HCT116 (cell line): ENCODE results near the gene RELL1. TPM values are rescaled to one million over a fixed set of nuclear protein-coding genes. Genes with fewer than 3 reads are reported as not detected.

Experiments
- ATAC-seq: fragments of 200-7000 bp; cut with Tn5 transposase; 2 replicates; pipeline ENCODE4 v1.9.1; 2020; ENCODE audit warnings: mild to moderate bottlenecking, moderate library complexity
- BruUV-seq: library from RNA; stranded (reverse); fragments of 400-500 nt; replicated peaks from 2 replicates; lab custom pipeline; 2021; lab: Mats Ljungman, UMichigan
- CTCF ChIA-PET: fragments of 300-600 bp; sonication (Branson Sonifier 250); formaldehyde crosslinking; loops from one replicate; lab custom pipeline; 2021; ENCODE audit warnings: antibody characterized with exemption; lab: Charles Lee
- POLR2A ChIA-PET: fragments of 300-600, 350-600 bp; sonication (Branson Sonifier 250); formaldehyde crosslinking; loops from one replicate; lab custom pipeline; 2021; ENCODE audit warnings: antibody characterized with exemption; lab: Charles Lee
- RAD21 ChIA-PET, 2 experiments: fragments of 300-600 bp; sonication (Branson Sonifier 250); formaldehyde crosslinking; loops; one replicate each; lab custom pipeline; 2023; ENCODE audit warnings: low total read pairs in 2 of 2; ENCODE audit not compliant: uncharacterized antibody in 2 of 2, unreplicated experiment in 2 of 2, low non-redundant PET in 1 of 2; lab: Charles Lee
- DNase-seq: peaks from one replicate; pipeline ENCODE4 v3.0.0-alpha.2; 2010; ENCODE audit warnings: low read depth, low spot score
- H2AFZ ChIP-seq: fragments of 200-600 bp; shearing (Covaris generic), sonication (generic); 2 replicates; pipeline ENCODE4 v1.6.1; 2017; ENCODE audit warnings: low read depth, mixed run types, mixed read lengths, antibody characterized with exemption, low read length; ENCODE audit not compliant: poor library complexity, severe bottlenecking
- H3K27ac ChIP-seq: 2 replicates; pipeline ENCODE4 v1.5.1; 2012; ENCODE audit warnings: low read depth, low read length
- H3K27me3 ChIP-seq: fragments of 200-600 bp; sonication (generic); 2 replicates; pipeline ENCODE4 v1.6.1; 2016; ENCODE audit warnings: mixed run types, low read length, mixed read lengths; ENCODE audit not compliant: insufficient read depth
- H3K36me3 ChIP-seq, 2 experiments: fragments of 200-500 bp in 1 of 2; fragments of 200-600 bp in 1 of 2; sonication (Bioruptor generic) in 1 of 2; sonication (generic) in 1 of 2; 2 replicates each; pipeline versions ENCODE4 v1.5.1 to v1.6.1; 2014 to 2016; ENCODE audit warnings: low read length in 2 of 2, inconsistent platforms in 1 of 2, mixed read lengths in 1 of 2, mixed run types in 1 of 2; ENCODE audit not compliant: insufficient read depth in 2 of 2, control insufficient read depth in 1 of 2
- H3K4me1 ChIP-seq, 2 experiments: fragments of 200-600 bp in 1 of 2; sonication (generic) in 1 of 2; 2 replicates each; pipeline versions ENCODE4 v1.5.1 to v1.6.1; 2012 to 2017; ENCODE audit warnings: low read length in 2 of 2, inconsistent platforms in 1 of 2, mild to moderate bottlenecking in 1 of 2, mixed read lengths in 1 of 2, mixed run types in 1 of 2, moderate library complexity in 1 of 2; ENCODE audit not compliant: insufficient read depth in 2 of 2, control insufficient read depth in 1 of 2
- H3K4me2 ChIP-seq: fragments of 200-600 bp; sonication (generic); 2 replicates; pipeline ENCODE4 v1.6.1; 2017; ENCODE audit warnings: mixed run types, low read length, mixed read lengths
- H3K4me3 ChIP-seq, 2 experiments: fragments of 200-600 bp in 1 of 2; sonication (generic) in 1 of 2; replicated peaks in 1 of 2; 2 replicates each; pipeline ENCODE4 v1.5.1; 2011 to 2016; ENCODE audit warnings: low read length in 2 of 2, control low read depth in 1 of 2, low read depth in 1 of 2, mild to moderate bottlenecking in 1 of 2, mixed read lengths in 1 of 2, mixed run types in 1 of 2
- H3K79me2 ChIP-seq: fragments of 200-600 bp; sonication (generic); 2 replicates; pipeline ENCODE4 v1.6.1; 2017; ENCODE audit warnings: mild to moderate bottlenecking, mixed run types, low read length, moderate library complexity, mixed read lengths; ENCODE audit not compliant: insufficient read depth
- H3K9ac ChIP-seq: fragments of 200-600 bp; sonication (generic); 2 replicates; pipeline ENCODE4 v1.6.1; 2016; ENCODE audit warnings: low read length, mixed read lengths
- H3K9me2 ChIP-seq: fragments of 200-600 bp; sonication (generic), shearing (Covaris generic); 2 replicates; pipeline ENCODE4 v1.6.1; 2017; ENCODE audit warnings: mixed run types, mild to moderate bottlenecking, moderate library complexity; ENCODE audit not compliant: insufficient read depth
- H3K9me3 ChIP-seq, 2 experiments: fragments of 200-500 bp in 1 of 2; fragments of 200-600 bp in 1 of 2; sonication (Bioruptor generic) in 1 of 2; sonication (generic) in 1 of 2; 2 replicates each; pipeline ENCODE4 v1.6.1; 2014 to 2017; ENCODE audit warnings: low read length in 2 of 2, mixed read lengths in 2 of 2, inconsistent platforms in 1 of 2, low read depth in 1 of 2, mild to moderate bottlenecking in 1 of 2, mixed run types in 1 of 2, moderate library complexity in 1 of 2; ENCODE audit not compliant: control insufficient read depth in 1 of 2, insufficient read depth in 1 of 2
- H4K20me1 ChIP-seq: fragments of 200-600 bp; sonication (generic), shearing (Covaris generic); 2 replicates; pipeline ENCODE4 v1.6.1; 2017; ENCODE audit warnings: mixed run types, mild to moderate bottlenecking, moderate library complexity; ENCODE audit not compliant: insufficient read depth
- CEBPB ChIP-seq: IDR thresholded peaks from 2 replicates; pipeline ENCODE4 v1.6.1; 2012; ENCODE audit warnings: low read depth
- ELF1 ChIP-seq: IDR thresholded peaks from 2 replicates; pipeline ENCODE4 v1.6.1; 2012; ENCODE audit warnings: low read depth, borderline replicate concordance
- EZH2 ChIP-seq: fragments of 200-600 bp; sonication (generic); IDR thresholded peaks from 2 replicates; pipeline ENCODE4 v1.6.1; 2017; ENCODE audit warnings: antibody characterized with exemption, mixed run types
- EZH2phosphoT487 ChIP-seq: fragments of 200-600 bp; IDR thresholded peaks from 2 replicates; pipeline ENCODE4 v1.6.1; 2018; ENCODE audit warnings: antibody characterized with exemption, borderline replicate concordance
- JUND ChIP-seq: IDR thresholded peaks from 2 replicates; pipeline ENCODE4 v1.6.1; 2012
- POLR2AphosphoS5 ChIP-seq: IDR thresholded peaks from 2 replicates; pipeline ENCODE4 v1.6.1; 2011; ENCODE audit warnings: mild to moderate bottlenecking, low read depth, low read length, moderate library complexity
- SIN3A ChIP-seq: IDR thresholded peaks from 2 replicates; pipeline ENCODE4 v1.6.1; 2012; ENCODE audit warnings: low read depth
- SP1 ChIP-seq: IDR thresholded peaks from 2 replicates; pipeline ENCODE4 v1.6.1; 2012; ENCODE audit warnings: low read depth
- SRF ChIP-seq: IDR thresholded peaks from 2 replicates; pipeline ENCODE4 v1.6.1; 2012; ENCODE audit warnings: low read depth
- TCF7L2 ChIP-seq: IDR thresholded peaks from 2 replicates; pipeline ENCODE4 v1.7.0; 2011; ENCODE audit warnings: borderline replicate concordance, inconsistent platforms; ENCODE audit not compliant: insufficient read depth, insufficient read length; ENCODE audit errors: extremely low read depth
- ZFX ChIP-seq: fragments of 450-650 bp; IDR thresholded peaks from 2 replicates; pipeline ENCODE4 v1.6.1; 2017
- ZNF274 ChIP-seq: fragments of 200-500 bp; sonication (Bioruptor generic); IDR thresholded peaks from 2 replicates; pipeline ENCODE4 v1.6.1; 2014; ENCODE audit warnings: mild to moderate bottlenecking, low read depth, low read length, inconsistent platforms
- intact Hi-C: fragments of 100-400 bp; cut with micrococcal nuclease; formaldehyde crosslinking; loops from 2 replicates; pipeline ENCODE4 v1.10.0; 2022
- total RNA-seq: library from RNA; stranded (reverse); gene quantifications from one replicate; pipeline ENCODE4 v1.2.1, GENCODE V29; 2021; ENCODE audit not compliant: unreplicated experiment
- TF ChIP-seq, protein P1 (sequence below): IDR thresholded peaks from 2 replicates; pipeline ENCODE4 v1.6.1; 2011; ENCODE audit warnings: mild to moderate bottlenecking, low read length, moderate library complexity; ENCODE audit not compliant: insufficient replicate concordance; ENCODE audit errors: extremely low read depth
- TF ChIP-seq, protein P2 (sequence below), 3 experiments: fragments of 200-600 bp in 1 of 3; sonication (generic) in 1 of 3; IDR thresholded peaks in 2 of 3; conservative IDR thresholded peaks in 1 of 3; 2 replicates each; pipeline ENCODE4 v1.5.1; 2012 to 2017; ENCODE audit warnings: low read depth in 2 of 3, low read length in 2 of 3, antibody characterized with exemption in 1 of 3, borderline replicate concordance in 1 of 3, control low read depth in 1 of 3, mild to moderate bottlenecking in 1 of 3, mixed read lengths in 1 of 3, mixed run types in 1 of 3, moderate library complexity in 1 of 3; ENCODE audit not compliant: insufficient read depth in 1 of 3
- TF ChIP-seq, protein P3 (sequence below): IDR thresholded peaks from 2 replicates; pipeline ENCODE4 v1.6.1; 2012

RELL1 gene
- total RNA-seq, 1 experiment from 2014 or later, result 30.2 TPM

DNA sequence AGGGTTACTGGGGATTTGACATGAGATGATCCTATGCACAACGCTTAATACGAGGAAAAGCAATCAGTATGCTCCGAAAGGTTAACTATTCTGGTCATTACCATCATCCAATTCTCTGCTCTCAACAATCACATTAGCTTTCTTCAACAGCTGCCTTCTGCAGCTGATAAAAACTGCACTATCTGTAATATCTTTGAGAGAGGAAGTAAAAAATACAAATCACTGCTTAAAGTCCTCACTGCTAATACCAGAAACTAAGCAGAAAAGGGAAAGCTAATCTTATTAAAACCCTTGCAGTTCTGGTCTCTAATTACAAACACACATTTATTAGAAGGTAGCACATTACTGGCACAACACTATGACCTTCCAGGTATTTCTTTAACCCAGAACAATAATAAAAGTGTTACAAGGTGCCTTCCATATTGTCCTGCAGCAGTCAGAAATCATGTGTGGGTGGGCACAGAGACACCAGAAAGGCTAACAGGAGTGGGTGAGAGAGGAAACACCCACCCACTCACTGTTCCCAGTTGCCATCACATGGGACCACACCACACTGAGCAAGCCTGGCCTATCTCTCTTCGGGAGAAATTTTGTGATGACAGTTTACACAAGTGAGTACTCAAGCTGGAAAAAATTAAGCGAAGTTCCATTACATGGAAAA lies 71.0 kb downstream of the RELL1 start:
- ChIA-PET RAD21 (no interaction called here), POLR2A (no interaction called here)
- no peaks in the 10 kb centered on the region for H3K79me2 ChIP-seq
- no peak overlapping the region for H3K27ac ChIP-seq
- no peaks in the 10 kb centered on the region for H4K20me1 ChIP-seq
- no TSS peak for BruUV-seq
- no peak for DNase-seq
- intact Hi-C loops, result no loop called here
- no peak overlapping the region for H3K4me2 ChIP-seq
- TF ChIP-seq ELF1 (no peak), EZH2 (no peak), TCF7L2 (no peak), ZFX (no peak), SIN3A (no peak), SP1 (no peak), ZNF274 (no peak), CEBPB (no peak), JUND (no peak), POLR2AphosphoS5 (no peak), EZH2phosphoT487 (no peak), SRF (no peak)
- TF ChIP-seq, protein P1, sequence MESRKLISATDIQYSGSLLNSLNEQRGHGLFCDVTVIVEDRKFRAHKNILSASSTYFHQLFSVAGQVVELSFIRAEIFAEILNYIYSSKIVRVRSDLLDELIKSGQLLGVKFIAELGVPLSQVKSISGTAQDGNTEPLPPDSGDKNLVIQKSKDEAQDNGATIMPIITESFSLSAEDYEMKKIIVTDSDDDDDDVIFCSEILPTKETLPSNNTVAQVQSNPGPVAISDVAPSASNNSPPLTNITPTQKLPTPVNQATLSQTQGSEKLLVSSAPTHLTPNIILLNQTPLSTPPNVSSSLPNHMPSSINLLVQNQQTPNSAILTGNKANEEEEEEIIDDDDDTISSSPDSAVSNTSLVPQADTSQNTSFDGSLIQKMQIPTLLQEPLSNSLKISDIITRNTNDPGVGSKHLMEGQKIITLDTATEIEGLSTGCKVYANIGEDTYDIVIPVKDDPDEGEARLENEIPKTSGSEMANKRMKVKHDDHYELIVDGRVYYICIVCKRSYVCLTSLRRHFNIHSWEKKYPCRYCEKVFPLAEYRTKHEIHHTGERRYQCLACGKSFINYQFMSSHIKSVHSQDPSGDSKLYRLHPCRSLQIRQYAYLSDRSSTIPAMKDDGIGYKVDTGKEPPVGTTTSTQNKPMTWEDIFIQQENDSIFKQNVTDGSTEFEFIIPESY, result no peak
- TF ChIP-seq, protein P2, sequence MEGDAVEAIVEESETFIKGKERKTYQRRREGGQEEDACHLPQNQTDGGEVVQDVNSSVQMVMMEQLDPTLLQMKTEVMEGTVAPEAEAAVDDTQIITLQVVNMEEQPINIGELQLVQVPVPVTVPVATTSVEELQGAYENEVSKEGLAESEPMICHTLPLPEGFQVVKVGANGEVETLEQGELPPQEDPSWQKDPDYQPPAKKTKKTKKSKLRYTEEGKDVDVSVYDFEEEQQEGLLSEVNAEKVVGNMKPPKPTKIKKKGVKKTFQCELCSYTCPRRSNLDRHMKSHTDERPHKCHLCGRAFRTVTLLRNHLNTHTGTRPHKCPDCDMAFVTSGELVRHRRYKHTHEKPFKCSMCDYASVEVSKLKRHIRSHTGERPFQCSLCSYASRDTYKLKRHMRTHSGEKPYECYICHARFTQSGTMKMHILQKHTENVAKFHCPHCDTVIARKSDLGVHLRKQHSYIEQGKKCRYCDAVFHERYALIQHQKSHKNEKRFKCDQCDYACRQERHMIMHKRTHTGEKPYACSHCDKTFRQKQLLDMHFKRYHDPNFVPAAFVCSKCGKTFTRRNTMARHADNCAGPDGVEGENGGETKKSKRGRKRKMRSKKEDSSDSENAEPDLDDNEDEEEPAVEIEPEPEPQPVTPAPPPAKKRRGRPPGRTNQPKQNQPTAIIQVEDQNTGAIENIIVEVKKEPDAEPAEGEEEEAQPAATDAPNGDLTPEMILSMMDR (IDR thresholded peaks at IDR 0.05 in 2 of 3, conservative IDR thresholded peaks at IDR 0.05 in 1 of 3; ENCODE audit: borderline replicate concordance in 1 of 3, insufficient read depth in 1 of 3, low read depth in 2 of 3, low read length in 2 of 3), result no peak
- TF ChIP-seq, protein P3, sequence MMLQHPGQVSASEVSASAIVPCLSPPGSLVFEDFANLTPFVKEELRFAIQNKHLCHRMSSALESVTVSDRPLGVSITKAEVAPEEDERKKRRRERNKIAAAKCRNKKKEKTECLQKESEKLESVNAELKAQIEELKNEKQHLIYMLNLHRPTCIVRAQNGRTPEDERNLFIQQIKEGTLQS, result no peak
- TF ChIP-seq, all 23 proteins: peak for 0
- no peaks in the 10 kb centered on the region for H3K27me3 ChIP-seq
- no peaks in the 10 kb centered on the region for H3K9me2 ChIP-seq
- CTCF ChIA-PET, result interaction anchor here (0.9 kb wide), 1 partner anchor 11 kb away, joined by 3 read pairs; no protein-coding TSS in a partner anchor
- no peak overlapping the region for H3K9ac ChIP-seq
- no peak overlapping the region for H3K4me3 ChIP-seq
- no peak for ATAC-seq
- H3K9me3 ChIP-seq, result no peaks in the 10 kb centered on the region
- no peak overlapping the region for H2AFZ ChIP-seq
- H3K36me3 ChIP-seq, result no peaks in the 10 kb centered on the region
- H3K4me1 ChIP-seq, result no peaks in the 10 kb centered on the region
